Measurements from ENCODE around the gene RPS2.

DNA sequence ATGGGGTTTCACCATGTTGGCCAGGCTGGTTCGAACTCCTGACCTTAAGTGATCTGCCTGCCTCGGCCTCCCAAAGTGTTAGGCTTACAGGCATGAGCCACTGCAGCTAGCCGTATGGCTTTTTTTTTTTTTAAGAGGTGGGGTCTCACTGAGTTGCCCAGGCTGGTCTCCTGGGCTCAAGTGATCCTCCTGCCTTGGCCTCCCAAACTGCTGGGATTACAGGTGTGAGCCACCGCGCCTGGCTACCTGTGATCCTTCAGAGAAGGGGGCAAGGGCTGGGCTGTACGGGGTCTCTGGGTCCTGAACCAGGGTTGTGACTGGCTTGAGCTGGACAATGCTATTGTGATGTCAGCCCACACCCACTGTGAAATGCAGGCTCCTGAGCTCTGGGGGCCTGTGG lies 1.8 kb upstream of the RPS2 start, which contains the start of gene RNF151:
- TF ChIP-seq, protein P1, sequence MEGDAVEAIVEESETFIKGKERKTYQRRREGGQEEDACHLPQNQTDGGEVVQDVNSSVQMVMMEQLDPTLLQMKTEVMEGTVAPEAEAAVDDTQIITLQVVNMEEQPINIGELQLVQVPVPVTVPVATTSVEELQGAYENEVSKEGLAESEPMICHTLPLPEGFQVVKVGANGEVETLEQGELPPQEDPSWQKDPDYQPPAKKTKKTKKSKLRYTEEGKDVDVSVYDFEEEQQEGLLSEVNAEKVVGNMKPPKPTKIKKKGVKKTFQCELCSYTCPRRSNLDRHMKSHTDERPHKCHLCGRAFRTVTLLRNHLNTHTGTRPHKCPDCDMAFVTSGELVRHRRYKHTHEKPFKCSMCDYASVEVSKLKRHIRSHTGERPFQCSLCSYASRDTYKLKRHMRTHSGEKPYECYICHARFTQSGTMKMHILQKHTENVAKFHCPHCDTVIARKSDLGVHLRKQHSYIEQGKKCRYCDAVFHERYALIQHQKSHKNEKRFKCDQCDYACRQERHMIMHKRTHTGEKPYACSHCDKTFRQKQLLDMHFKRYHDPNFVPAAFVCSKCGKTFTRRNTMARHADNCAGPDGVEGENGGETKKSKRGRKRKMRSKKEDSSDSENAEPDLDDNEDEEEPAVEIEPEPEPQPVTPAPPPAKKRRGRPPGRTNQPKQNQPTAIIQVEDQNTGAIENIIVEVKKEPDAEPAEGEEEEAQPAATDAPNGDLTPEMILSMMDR (IDR thresholded peaks at IDR 0.05) = no peak
- no peak for TF ChIP-seq ZFX (IDR thresholded peaks at IDR 0.05; ENCODE audit: borderline replicate concordance)
